ENCODE measurements around the gene GULP1.

GRCh38 chr2:188406414-188406813 lies 114.7 kb downstream of the GULP1 start:
- no peak for TF ChIP-seq POLR2A (IDR thresholded peaks at IDR 0.05; ENCODE audit: low read length)
- no peak for TF ChIP-seq GATA1 (IDR thresholded peaks at IDR 0.05; ENCODE audit: low read depth, low read length)

Measured in erythroblast (primary cell).